ENCODE results near the gene HJV.

HJV gene

GRCh38 chr1:145994391-145995120 lies 27.0 kb downstream of the HJV start:
- peak in 3 of 56 donors; percentile 9 to 16 (median 12) for DNase-seq

- DNase-seq, result no peak
Observed at GRCh38 chr1:145993618-145994390, 27.7 kb downstream of the HJV start.

GRCh38 chr1:145992958-145993617 lies 28.4 kb downstream of the HJV start:
- DNase-seq, result no peak

- no peak for DNase-seq
Observed at GRCh38 chr1:145992502-145992936, 29.0 kb downstream of the HJV start.

GRCh38 chr1:145991735-145992412 lies 29.7 kb downstream of the HJV start:
- DNase-seq, result no peak

GRCh38 chr1:145990249-145990855 lies 31.2 kb downstream of the HJV start:
- no peak for DNase-seq

- DNase-seq, result no peak
Observed at GRCh38 chr1:145988773-145989172, 32.8 kb downstream of the HJV start.

- no peak for DNase-seq
Observed at GRCh38 chr1:145987926-145988325, 33.6 kb downstream of the HJV start.

GRCh38 chr1:145986551-145986950 lies 35.0 kb downstream of the HJV start:
- DNase-seq, result no peak

- DNase-seq, result no peak
Observed at GRCh38 chr1:145985502-145986439, 35.8 kb downstream of the HJV start.

- DNase-seq, result no peak
Observed at GRCh38 chr1:145985129-145985501, 36.4 kb downstream of the HJV start.

GRCh38 chr1:145983960-145984830 lies 37.3 kb downstream of the HJV start:
- DNase-seq, result no peak

- DNase-seq, result no peak
Observed at GRCh38 chr1:145983206-145983675, 38.3 kb downstream of the HJV start.

GRCh38 chr1:145982010-145982723 lies 39.4 kb downstream of the HJV start:
- DNase-seq, result no peak

- DNase-seq, result no peak
Observed at GRCh38 chr1:145980457-145980994, 41.0 kb downstream of the HJV start.

GRCh38 chr1:145979746-145980456 lies 41.6 kb downstream of the HJV start:
- no peak for DNase-seq

Data from nucleus accumbens (tissue), 56 donors.